GM12878 (cell line): ENCODE data around the gene SERTAD2. TPM values are rescaled to one million over a fixed set of nuclear protein-coding genes. Genes with fewer than 3 reads are reported as not detected.

Experiments used
- ATAC-seq: fragments of 200-7000 bp; cut with Tn5 transposase; 3 replicates; pipeline ENCODE4 v1.9.1; 2020; ENCODE audit warnings: mild to moderate bottlenecking, moderate library complexity
- BruUV-seq: library from RNA; stranded (reverse); fragments of 400-500 nt; replicated peaks from 2 replicates; lab custom pipeline; 2021; lab: Mats Ljungman, UMichigan
- CTCF ChIA-PET: fragments of 300-600 bp; sonication (Branson Sonifier 250); formaldehyde crosslinking; extraction: SDS; loops from one replicate; lab custom pipeline; 2021; ENCODE audit warnings: inconsistent platforms; lab: Yijun Ruan, JAX
- POLR2A ChIA-PET: fragments of 350-600 bp; formaldehyde crosslinking; extraction: SDS; loops from one replicate; lab custom pipeline; 2021; ENCODE audit warnings: inconsistent platforms; lab: Charles Lee
- RAD21 ChIA-PET: fragments of 300-600 bp; sonication (Branson Sonifier 250); formaldehyde crosslinking; loops from one replicate; lab custom pipeline; 2023; ENCODE audit warnings: antibody characterized with exemption; ENCODE audit not compliant: unreplicated experiment; lab: Charles Lee
- SMC1A ChIA-PET: fragments of 300-600 bp; sonication (Branson Sonifier 250); formaldehyde crosslinking; loops from one replicate; lab custom pipeline; 2023; ENCODE audit not compliant: unreplicated experiment, uncharacterized antibody; lab: Charles Lee
- DNase-seq: peaks from one replicate; pipeline ENCODE4 v3.0.0-alpha.2; 2011; ENCODE audit warnings: low read depth, low spot score
- FAIRE-seq: peaks from 3 replicates; lab custom pipeline; 2011; peaks lifted over from hg19 to GRCh38; lab: Jason Lieb, UNC
- H2AFZ ChIP-seq: 2 replicates; pipeline ENCODE4 v1.6.0; 2011; ENCODE audit warnings: low read depth, low read length, control low read depth; ENCODE audit not compliant: control insufficient read depth
- H3K27ac ChIP-seq: 2 replicates; pipeline ENCODE4 v1.5.1; 2011; ENCODE audit warnings: control low read depth; ENCODE audit not compliant: control insufficient read depth, insufficient read depth
- H3K27me3 ChIP-seq, 2 experiments: replicated peaks in 1 of 2; 2 replicates each; pipeline versions ENCODE4 v1.6.0 to v1.6.1; 2011; ENCODE audit warnings: low read length in 1 of 2; ENCODE audit not compliant: control insufficient read depth in 2 of 2, insufficient read depth in 2 of 2
- H3K36me3 ChIP-seq, 2 experiments: 2 replicates each; pipeline ENCODE4 v1.5.1; 2011; ENCODE audit warnings: low read length in 1 of 2; ENCODE audit not compliant: control insufficient read depth in 2 of 2, insufficient read depth in 2 of 2
- H3K4me1 ChIP-seq: 2 replicates; pipeline ENCODE4 v1.6.1; 2011; ENCODE audit warnings: mild to moderate bottlenecking, low read length, moderate library complexity, mixed read lengths; ENCODE audit not compliant: control insufficient read depth, insufficient read depth
- H3K4me2 ChIP-seq: 2 replicates; pipeline ENCODE4 v1.6.0; 2011; ENCODE audit warnings: control low read depth; ENCODE audit not compliant: control insufficient read depth, insufficient read depth
- H3K4me3 ChIP-seq: fragments of 200-600 bp; sonication (generic); 2 replicates; pipeline ENCODE4 v1.5.1; 2016
- H3K79me2 ChIP-seq: 2 replicates; pipeline ENCODE4 v1.6.0; 2011; ENCODE audit warnings: low read length; ENCODE audit not compliant: control insufficient read depth, insufficient read depth
- H3K9ac ChIP-seq: 2 replicates; pipeline ENCODE4 v1.8.0; 2011; ENCODE audit warnings: low read length, control low read depth, mixed read lengths; ENCODE audit not compliant: control insufficient read depth, insufficient read depth
- H3K9me3 ChIP-seq: replicated peaks from 3 replicates; pipeline ENCODE4 v1.5.1; 2011; ENCODE audit warnings: mild to moderate bottlenecking, low read length; ENCODE audit not compliant: control insufficient read depth, insufficient read depth
- H4K20me1 ChIP-seq: 2 replicates; pipeline ENCODE4 v1.6.0; 2011; ENCODE audit not compliant: control insufficient read depth, insufficient read depth
- FOXM1 ChIP-seq: IDR thresholded peaks from 2 replicates; pipeline ENCODE4 v1.6.1; 2012; ENCODE audit warnings: low read depth, mild to moderate bottlenecking, inconsistent platforms, low read length, moderate library complexity
- NFIC ChIP-seq: IDR thresholded peaks from 2 replicates; pipeline ENCODE4 v1.6.1; 2012; ENCODE audit warnings: low read depth, mild to moderate bottlenecking, inconsistent platforms, low read length, moderate library complexity
- SMAD1 ChIP-seq: fragments of 450-650 bp; IDR thresholded peaks from 2 replicates; pipeline ENCODE4 v1.6.1; 2018; ENCODE audit warnings: mild to moderate bottlenecking, low read depth; ENCODE audit not compliant: partially characterized antibody
- TAF1 ChIP-seq: IDR thresholded peaks from 2 replicates; pipeline ENCODE4 v1.6.1; 2011; ENCODE audit warnings: mild to moderate bottlenecking, low read depth, low read length, borderline replicate concordance
- WGBS: methylation state at CpG from one replicate; pipeline ENCODE4 v1.1.6; 2016; ENCODE audit warnings: low lambda C conversion rate; ENCODE audit not compliant: insufficient replicate concordance, insufficient coverage; ENCODE audit errors: missing lambda C conversion rate; 5-methylcytosine and 5-hydroxymethylcytosine counted together
- in situ Hi-C: fragments of 300-500 bp; cut with MboI; formaldehyde crosslinking; loops from 9 replicates; pipeline ENCODE4 v1.14.3; 2018; ENCODE audit warnings: mixed read lengths
- intact Hi-C: fragments of 100-400 bp; cut with micrococcal nuclease; formaldehyde crosslinking; loops from one replicate; pipeline ENCODE4 v1.14.2; 2022; ENCODE audit not compliant: unreplicated experiment
- polyA plus RNA-seq, 11 experiments: library from polyadenylated mRNA; depleted of rRNA in 4 of 11; unstranded in 6 of 11; stranded (reverse) in 5 of 11; fragments of >200 nt; fragmentation: Nextera tagmentation in 4 of 11; fragmentation: Illumina TruSeq in 1 of 11; extraction: Ambion mirVana in 4 of 11; extraction: Trizol in 1 of 11; gene quantifications; 1 replicate in 1 of 11; 2 replicates in 10 of 11; pipeline versions ENCODE4 v1.2.1 to v1.2.3, GENCODE V29; 2011 to 2016; ENCODE audit warnings: inconsistent platforms in 2 of 11, missing spikeins in 2 of 11, low read depth in 1 of 11
- total RNA-seq, 4 experiments: library from RNA; depleted of rRNA in 3 of 4; stranded (reverse); fragments of >200 nt in 3 of 4; fragmentation: Illumina TruSeq in 1 of 4; extraction: Trizol in 1 of 4; gene quantifications; 2 replicates each; pipeline versions ENCODE4 v1.2.1 to v1.2.3, GENCODE V29; 2013 to 2021
- TF ChIP-seq, protein P1 (sequence below): fragments of 450-650 bp; IDR thresholded peaks from 2 replicates; pipeline ENCODE4 v1.6.1; 2017; ENCODE audit warnings: low read depth, mild to moderate bottlenecking, moderate library complexity
- TF ChIP-seq, protein P2 (sequence below): IDR thresholded peaks from 2 replicates; pipeline ENCODE4 v1.6.1; 2011; ENCODE audit warnings: borderline replicate concordance, low read depth, mild to moderate bottlenecking, moderate library complexity, low read length; ENCODE audit not compliant: insufficient read depth, poor library complexity, severe bottlenecking
- TF ChIP-seq, protein P3 (sequence below): fragments of 450-650 bp; IDR thresholded peaks from 2 replicates; pipeline ENCODE4 v1.6.1; 2017; ENCODE audit warnings: mild to moderate bottlenecking, moderate library complexity
- TF ChIP-seq, protein P4 (sequence below): fragments of 450-650 bp; formaldehyde crosslinking; IDR thresholded peaks from 2 replicates; pipeline ENCODE4 v1.4.0; 2022; ENCODE audit warnings: mild to moderate bottlenecking, moderate library complexity

Gene SERTAD2
- total and polyA plus RNA-seq, 10 of the 15 experiments (the other 5 are each of a cell fraction or from before 2014, with no cell fraction given): 7.9 to 28.7 (median 20.1) TPM

DNA sequence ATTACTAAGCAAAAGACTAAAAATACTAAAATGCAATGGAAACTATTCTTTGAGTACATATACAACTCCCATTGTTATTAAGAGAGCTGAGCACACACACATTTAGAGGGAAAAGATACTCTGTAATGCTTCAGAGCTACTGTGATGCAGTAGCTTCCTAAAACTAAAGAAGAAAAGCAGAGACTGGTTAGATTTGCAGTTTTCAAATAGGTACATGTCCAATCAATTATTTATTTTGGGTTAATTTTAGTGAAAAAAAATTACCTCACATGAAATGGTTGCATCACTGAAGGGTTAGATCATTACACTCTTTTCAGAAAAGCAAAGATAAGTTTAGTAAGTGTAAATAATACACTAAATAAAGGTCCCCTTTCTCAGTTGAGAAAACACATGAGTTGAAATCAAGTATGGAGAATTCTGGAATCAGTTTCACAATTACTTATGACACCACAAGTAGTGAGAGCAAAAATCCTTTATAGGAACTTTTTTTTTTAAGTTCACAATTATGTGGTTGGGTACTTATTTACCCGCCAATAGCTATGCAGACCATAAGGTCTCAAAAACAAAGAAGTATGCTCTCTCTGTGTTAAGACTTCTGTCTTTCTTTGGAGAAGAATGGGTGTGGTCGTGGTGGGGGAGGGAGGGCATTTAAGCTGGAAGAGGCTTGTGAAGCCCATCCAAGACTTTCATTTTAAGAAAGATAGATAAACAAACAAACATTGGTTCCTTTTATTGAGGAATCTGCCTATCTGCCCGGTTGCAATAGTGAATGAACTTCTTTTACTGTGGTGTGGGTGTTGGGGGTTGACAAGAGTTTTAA, 25.3 kb upstream of the SERTAD2 start (continued):
- TF ChIP-seq, protein P1, sequence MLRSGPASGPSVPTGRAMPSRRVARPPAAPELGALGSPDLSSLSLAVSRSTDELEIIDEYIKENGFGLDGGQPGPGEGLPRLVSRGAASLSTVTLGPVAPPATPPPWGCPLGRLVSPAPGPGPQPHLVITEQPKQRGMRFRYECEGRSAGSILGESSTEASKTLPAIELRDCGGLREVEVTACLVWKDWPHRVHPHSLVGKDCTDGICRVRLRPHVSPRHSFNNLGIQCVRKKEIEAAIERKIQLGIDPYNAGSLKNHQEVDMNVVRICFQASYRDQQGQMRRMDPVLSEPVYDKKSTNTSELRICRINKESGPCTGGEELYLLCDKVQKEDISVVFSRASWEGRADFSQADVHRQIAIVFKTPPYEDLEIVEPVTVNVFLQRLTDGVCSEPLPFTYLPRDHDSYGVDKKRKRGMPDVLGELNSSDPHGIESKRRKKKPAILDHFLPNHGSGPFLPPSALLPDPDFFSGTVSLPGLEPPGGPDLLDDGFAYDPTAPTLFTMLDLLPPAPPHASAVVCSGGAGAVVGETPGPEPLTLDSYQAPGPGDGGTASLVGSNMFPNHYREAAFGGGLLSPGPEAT: no peak; the same call in 1 of the 2 replicates
- no peak for TF ChIP-seq SMAD1
- TF ChIP-seq, all 136 proteins: peak for 8

DNA sequence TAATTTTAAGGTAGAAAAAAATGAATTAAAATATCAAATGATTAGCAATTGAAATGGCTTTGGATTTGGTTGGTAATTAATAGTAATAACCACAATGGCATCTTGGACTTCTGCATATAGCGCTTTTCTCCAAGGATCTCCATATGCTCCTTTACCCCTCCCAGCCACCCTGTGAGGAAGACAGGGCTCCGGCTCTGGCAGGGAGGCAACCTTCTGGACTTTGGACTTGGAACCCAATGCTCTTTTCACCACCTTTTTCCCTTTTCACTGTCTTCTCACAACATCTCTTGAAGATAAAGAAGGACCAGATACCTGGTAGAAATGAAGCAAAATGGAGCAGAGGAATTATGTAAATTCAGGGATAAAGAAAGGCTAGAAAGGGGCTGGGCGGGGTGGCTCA, 23.8 kb upstream of the SERTAD2 start:
- in situ Hi-C loops: no loop called here
- intact Hi-C loops: no loop called here
- TF ChIP-seq, protein P2, sequence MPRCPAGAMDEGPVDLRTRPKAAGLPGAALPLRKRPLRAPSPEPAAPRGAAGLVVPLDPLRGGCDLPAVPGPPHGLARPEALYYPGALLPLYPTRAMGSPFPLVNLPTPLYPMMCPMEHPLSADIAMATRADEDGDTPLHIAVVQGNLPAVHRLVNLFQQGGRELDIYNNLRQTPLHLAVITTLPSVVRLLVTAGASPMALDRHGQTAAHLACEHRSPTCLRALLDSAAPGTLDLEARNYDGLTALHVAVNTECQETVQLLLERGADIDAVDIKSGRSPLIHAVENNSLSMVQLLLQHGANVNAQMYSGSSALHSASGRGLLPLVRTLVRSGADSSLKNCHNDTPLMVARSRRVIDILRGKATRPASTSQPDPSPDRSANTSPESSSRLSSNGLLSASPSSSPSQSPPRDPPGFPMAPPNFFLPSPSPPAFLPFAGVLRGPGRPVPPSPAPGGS: no peak
- TF ChIP-seq TAF1: no peak
- TF ChIP-seq NFIC: no peak
- TF ChIP-seq FOXM1: no peak
- TF ChIP-seq, protein P3, sequence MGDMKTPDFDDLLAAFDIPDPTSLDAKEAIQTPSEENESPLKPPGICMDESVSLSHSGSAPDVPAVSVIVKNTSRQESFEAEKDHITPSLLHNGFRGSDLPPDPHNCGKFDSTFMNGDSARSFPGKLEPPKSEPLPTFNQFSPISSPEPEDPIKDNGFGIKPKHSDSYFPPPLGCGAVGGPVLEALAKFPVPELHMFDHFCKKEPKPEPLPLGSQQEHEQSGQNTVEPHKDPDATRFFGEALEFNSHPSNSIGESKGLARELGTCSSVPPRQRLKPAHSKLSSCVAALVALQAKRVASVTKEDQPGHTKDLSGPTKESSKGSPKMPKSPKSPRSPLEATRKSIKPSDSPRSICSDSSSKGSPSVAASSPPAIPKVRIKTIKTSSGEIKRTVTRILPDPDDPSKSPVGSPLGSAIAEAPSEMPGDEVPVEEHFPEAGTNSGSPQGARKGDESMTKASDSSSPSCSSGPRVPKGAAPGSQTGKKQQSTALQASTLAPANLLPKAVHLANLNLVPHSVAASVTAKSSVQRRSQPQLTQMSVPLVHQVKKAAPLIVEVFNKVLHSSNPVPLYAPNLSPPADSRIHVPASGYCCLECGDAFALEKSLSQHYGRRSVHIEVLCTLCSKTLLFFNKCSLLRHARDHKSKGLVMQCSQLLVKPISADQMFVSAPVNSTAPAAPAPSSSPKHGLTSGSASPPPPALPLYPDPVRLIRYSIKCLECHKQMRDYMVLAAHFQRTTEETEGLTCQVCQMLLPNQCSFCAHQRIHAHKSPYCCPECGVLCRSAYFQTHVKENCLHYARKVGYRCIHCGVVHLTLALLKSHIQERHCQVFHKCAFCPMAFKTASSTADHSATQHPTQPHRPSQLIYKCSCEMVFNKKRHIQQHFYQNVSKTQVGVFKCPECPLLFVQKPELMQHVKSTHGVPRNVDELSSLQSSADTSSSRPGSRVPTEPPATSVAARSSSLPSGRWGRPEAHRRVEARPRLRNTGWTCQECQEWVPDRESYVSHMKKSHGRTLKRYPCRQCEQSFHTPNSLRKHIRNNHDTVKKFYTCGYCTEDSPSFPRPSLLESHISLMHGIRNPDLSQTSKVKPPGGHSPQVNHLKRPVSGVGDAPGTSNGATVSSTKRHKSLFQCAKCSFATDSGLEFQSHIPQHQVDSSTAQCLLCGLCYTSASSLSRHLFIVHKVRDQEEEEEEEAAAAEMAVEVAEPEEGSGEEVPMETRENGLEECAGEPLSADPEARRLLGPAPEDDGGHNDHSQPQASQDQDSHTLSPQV: no peak
- TF ChIP-seq, protein P4, sequence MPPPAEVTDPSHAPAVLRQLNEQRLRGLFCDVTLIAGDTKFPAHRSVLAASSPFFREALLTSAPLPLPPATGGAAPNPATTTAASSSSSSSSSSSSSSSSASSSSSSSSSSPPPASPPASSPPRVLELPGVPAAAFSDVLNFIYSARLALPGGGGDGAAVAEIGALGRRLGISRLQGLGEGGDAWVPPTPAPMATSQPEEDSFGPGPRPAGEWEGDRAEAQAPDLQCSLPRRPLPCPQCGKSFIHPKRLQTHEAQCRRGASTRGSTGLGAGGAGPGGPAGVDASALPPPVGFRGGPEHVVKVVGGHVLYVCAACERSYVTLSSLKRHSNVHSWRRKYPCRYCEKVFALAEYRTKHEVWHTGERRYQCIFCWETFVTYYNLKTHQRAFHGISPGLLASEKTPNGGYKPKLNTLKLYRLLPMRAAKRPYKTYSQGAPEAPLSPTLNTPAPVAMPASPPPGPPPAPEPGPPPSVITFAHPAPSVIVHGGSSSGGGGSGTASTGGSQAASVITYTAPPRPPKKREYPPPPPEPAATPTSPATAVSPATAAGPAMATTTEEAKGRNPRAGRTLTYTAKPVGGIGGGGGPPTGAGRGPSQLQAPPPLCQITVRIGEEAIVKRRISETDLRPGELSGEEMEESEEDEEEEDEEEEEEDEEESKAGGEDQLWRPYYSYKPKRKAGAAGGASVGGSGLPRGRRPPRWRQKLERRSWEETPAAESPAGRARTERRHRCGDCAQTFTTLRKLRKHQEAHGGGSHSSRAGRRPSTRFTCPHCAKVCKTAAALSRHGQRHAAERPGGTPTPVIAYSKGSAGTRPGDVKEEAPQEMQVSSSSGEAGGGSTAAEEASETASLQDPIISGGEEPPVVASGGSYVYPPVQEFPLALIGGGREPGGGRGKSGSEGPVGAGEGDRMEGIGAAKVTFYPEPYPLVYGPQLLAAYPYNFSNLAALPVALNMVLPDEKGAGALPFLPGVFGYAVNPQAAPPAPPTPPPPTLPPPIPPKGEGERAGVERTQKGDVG (CRISPR knock-in tag): no peak

More for the DNA sequence above, 23.8 kb upstream of the SERTAD2 start:
- Histone ChIP-seq H3K27me3 (no peaks in the 10 kb centered on the region), H3K27ac (no peak overlapping the region), H4K20me1 (no peaks in the 10 kb centered on the region), H3K4me2 (no peak overlapping the region), H3K79me2 (no peaks in the 10 kb centered on the region; the same call in 1 of the 2 replicates), H2AFZ (no peak overlapping the region), H3K4me3 (no peak overlapping the region), H3K9ac (no peak overlapping the region), H3K9me3 (no peaks in the 10 kb centered on the region), H3K4me1 (peaks cover 28% of the 10 kb centered on the region), H3K36me3 (0 out of 4 replicates have a peak, but pooled peaks cover 1 to 3% of the 10 kb centered on the region in 2 experiments)
- ChIA-PET SMC1A (interaction anchor here (0.6 to 8.5 kb wide), 5 partner anchors 13 to 185 kb away, joined by 3 to 67 read pairs (median 10); no protein-coding TSS in a partner anchor), POLR2A (interaction anchor here (0.6 to 1.7 kb wide), 10 partner anchors 9 to 224 kb away, joined by 3 to 10 read pairs (median 4); no protein-coding TSS in a partner anchor), CTCF (interaction anchor here (1.1 to 6.8 kb wide), 4 partner anchors 8 to 155 kb away, joined by 3 to 60 read pairs (median 6); no protein-coding TSS in a partner anchor), RAD21 (interaction anchor here (0.8 to 2.2 kb wide), 3 partner anchors 16 to 27 kb away, joined by 3 to 10 read pairs (median 4); no protein-coding TSS in a partner anchor)
- no TSS peak for BruUV-seq
- WGBS: 92% methylated on average over 3 of the region's 3 CpGs
- no peak for DNase-seq
- no peak for FAIRE-seq
- ATAC-seq: no peak
